HT-29 (cell line): ENCODE results near the gene MRC2. TPM values are rescaled to one million over a fixed set of nuclear protein-coding genes. Genes with fewer than 3 reads are reported as not detected.

Experiments
- DNase-seq: peaks from one replicate; pipeline ENCODE4 v3.0.0-alpha.2; 2015; ENCODE audit warnings: low spot score
- total RNA-seq: library from RNA; depleted of rRNA; stranded (reverse); fragments of >200 nt; shearing (Covaris generic); gene quantifications from 2 replicates; pipeline ENCODE4 v1.2.3, GENCODE V29; 2014

The MRC2 gene
- total RNA-seq, 1 experiment from 2014 or later = 2.8 TPM

- no peak for DNase-seq
Observed at GRCh38 chr17:62631086-62631935, 3.8 kb downstream of the MRC2 start.

GRCh38 chr17:62631936-62632924, 4.8 kb downstream of the MRC2 start:
- no peak for DNase-seq

- no peak for DNase-seq
Observed at GRCh38 chr17:62637809-62638208, 10.3 kb downstream of the MRC2 start.

- DNase-seq = no peak
Observed at GRCh38 chr17:62641153-62641552, 13.7 kb downstream of the MRC2 start.

- DNase-seq = no peak
Observed at GRCh38 chr17:62641951-62642350, 14.5 kb downstream of the MRC2 start.

- no peak for DNase-seq
Observed at GRCh38 chr17:62643496-62643895, 16.0 kb downstream of the MRC2 start.

- no peak for DNase-seq
Observed at GRCh38 chr17:62644487-62645173, 17.2 kb downstream of the MRC2 start.

- DNase-seq = no peak
Observed at GRCh38 chr17:62648251-62648955, 20.9 kb downstream of the MRC2 start.

- DNase-seq = no peak
Observed at GRCh38 chr17:62648956-62649294, 21.5 kb downstream of the MRC2 start.

- no peak for DNase-seq
Observed at GRCh38 chr17:62649570-62649969, 22.1 kb downstream of the MRC2 start.

GRCh38 chr17:62650587-62650986, 23.1 kb downstream of the MRC2 start:
- no peak for DNase-seq

GRCh38 chr17:62652251-62653001, 25.0 kb downstream of the MRC2 start:
- no peak for DNase-seq

- peak; percentile 39 for DNase-seq
Observed at GRCh38 chr17:62653002-62653825, 25.7 kb downstream of the MRC2 start.

- no peak for DNase-seq
Observed at GRCh38 chr17:62653826-62654761, 26.6 kb downstream of the MRC2 start.

- DNase-seq = no peak
Observed at GRCh38 chr17:62655656-62656055, 28.2 kb downstream of the MRC2 start.

GRCh38 chr17:62656446-62656845, 29.0 kb downstream of the MRC2 start:
- DNase-seq = no peak

GRCh38 chr17:62657145-62657665, 29.7 kb downstream of the MRC2 start:
- DNase-seq = no peak

GRCh38 chr17:62657690-62658089, 30.2 kb downstream of the MRC2 start:
- DNase-seq = no peak
